ENCODE results near the gene NSUN4.

The NSUN4 gene

DNA sequence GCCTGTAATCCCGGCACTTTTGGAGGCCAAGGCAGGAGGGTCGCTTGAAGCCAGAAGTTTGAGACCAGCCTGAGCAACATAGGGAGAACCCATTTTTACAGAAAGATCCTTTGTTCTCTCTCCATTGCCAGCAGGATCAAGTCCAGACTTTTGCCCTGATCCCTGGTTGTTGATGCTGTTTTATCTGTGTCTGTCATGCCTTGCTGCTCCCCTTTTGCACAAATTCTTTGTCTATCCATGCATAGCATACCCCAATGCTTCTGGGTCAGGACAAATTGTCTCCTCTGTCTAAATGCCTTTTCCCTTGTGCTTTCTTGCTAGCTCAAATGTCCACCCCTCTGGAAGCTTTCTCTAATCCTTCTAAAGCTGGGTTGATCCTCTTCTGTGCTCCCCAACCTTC lies 28.2 kb downstream of the NSUN4 start:
- DNase-seq: no peak

DNA sequence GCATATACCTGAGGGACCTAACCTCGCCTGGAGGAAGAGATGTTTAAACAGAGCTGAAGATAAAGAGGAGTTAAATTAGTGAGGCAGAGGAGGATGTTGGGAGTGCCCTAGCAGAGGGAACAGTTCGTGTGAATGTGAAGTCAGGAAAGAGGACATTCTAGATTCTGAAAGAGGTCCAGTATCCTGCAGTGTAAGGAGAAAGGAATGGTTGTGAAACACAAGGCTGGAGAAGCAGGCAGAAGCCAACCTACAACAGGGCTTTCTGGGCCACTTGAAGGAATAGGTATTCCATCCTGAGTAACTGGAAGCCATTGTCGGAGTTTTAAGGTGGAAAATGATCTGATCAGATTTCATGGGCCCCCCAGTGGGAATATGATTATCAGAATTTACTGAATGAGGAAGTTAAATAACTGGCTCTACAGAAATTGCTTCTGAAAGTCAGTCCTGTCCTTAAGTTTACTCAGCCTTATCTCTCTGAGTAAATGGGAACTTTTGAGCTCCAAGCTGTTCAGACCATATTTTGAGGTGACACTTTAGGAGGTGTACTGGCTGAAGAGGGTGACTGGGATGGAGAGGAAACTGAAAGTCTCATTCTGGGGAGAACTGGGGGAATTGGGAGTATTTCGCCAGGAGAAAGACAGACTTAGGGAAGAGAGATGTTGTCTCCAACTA lies 29.1 kb downstream of the NSUN4 start:
- no peak for DNase-seq

DNA sequence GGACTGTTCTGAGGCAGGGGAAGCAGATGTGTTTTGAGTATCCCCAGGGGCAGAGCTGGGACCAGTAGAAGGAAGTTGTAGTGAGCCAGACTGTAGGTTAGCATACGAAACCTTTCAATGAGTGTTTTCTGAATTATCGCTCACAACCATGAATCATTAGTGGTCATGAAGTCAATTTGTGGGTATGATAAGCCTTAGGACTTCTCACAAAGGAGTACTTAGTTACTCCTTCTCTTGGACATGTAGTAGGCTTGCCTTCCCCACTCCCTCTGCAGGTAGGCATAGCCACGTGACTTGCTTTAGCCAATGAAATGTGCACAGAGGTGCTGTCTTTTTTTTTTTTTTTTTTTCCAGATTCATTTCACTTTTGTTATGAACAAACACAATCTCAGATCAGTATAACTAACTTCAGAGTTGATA lies 29.6 kb downstream of the NSUN4 start:
- DNase-seq: no peak

DNA sequence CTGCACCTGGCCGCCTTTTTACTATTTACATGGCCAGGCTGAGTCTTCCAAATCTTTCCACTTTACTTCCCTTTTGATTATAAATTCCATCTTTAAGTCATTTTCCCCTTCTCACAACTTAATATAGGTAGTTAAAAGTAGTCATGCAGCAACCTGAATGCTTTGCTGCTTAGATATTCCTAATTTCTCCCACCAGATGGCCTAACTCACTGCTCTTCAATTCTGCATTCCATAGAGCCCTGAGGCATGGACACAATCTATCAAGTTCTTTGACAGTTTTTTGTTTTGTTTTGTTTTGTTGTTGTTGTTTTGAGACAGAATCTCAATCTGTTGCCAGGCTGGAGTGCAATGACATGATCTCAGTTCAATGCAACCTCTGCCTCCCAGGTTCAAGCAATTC lies 31.8 kb downstream of the NSUN4 start:
- no peak for DNase-seq

DNA sequence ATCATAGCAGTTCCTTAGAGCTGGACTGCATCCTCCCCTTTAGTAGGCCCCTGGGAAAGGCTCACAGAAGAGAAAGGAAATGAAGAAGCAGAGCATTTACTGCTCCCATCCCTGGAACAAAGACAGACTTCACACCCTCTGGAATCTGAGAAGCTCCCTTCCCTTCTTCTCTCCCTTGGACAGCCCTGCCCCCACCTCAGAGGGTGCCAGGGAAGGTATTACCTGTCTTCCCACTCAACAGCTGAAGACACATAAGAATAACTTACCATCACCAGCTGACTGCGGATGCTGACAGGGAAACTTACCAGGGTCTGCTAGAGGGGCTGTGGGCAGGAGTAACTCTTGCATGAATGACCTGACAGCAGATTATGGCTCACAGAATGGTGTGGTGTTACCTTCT lies 39.4 kb downstream of the NSUN4 start:
- no peak for DNase-seq

DNA sequence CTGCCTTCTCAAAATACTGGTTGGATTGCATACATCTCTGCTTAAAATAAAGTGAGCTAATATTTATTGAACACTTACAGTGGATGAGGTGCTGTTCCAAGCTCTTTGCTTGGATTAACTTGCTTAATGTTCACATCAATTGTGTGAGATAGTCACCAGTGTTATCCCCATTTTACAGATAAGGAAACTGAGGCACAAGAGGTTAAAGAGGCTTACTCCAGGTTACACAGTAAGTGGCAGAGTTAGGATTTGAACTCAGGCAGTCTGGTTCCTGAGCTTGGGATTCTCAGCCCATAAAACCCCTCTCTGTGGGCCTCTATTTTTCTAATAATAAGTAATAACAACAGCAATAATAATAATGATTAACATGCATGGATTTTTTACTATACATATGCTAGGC lies 39.9 kb downstream of the NSUN4 start:
- DNase-seq: no peak

DNA sequence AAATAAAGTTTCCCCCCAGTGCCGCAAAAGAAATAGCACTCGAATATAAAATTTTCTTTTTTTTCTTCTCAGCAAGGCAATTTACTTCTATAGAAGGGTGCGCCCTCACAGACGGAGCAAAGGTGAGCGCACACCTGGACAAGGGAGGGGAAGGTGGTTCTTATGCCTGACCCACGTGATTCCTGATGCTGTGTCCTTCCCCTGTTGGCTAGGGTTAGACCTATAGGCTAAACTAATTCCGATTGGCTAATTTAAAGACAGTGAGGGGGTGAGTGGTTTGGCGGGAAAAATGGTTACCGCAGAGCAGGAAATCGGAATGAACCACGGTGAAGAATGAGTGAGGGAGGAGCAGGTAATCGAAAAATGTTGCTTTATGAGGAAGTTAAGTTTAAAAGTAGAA lies 52.9 kb downstream of the NSUN4 start:
- no peak for DNase-seq

DNA sequence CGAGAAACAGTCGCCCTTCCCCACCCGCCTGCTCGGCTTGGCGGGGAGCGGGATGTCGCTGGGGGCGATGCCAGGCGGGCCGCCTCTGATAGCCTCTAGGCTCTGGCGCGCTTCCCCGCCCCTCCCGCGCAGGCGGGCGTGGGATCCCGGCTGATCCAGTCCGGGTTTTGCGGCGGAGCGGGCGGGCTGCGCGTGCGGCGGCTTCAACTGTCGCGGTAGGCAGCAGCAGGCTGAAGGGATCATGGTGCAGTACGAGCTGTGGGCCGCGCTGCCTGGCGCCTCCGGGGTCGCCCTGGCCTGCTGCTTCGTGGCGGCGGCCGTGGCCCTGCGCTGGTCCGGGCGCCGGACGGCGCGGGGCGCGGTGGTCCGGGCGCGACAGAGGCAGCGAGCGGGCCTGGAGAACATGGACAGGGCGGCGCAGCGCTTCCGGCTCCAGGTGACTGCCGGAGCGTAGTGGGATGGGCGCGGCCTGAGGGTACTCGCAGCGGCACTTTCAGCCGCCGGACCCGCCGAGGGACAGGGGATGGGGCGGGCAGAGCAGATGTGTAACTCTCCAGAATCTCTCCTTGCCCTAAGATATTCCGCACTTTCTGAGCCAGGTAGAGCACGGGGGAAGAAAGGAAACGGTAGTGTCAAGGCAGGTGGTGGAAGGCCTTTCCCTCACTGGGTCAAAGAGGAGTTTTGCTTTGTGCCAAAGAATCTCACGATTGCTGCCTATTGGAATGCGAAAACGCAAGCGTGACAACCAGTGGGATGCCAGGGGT lies 53.7 kb downstream of the NSUN4 start, which contains the start of gene FAAH:
Gene FAAH, plus strand, starts transcription at position 210 of the 764 bp plus-strand sequence. Its CDS starts 32 bp downstream, at position 242.
- no peak for DNase-seq

DNA sequence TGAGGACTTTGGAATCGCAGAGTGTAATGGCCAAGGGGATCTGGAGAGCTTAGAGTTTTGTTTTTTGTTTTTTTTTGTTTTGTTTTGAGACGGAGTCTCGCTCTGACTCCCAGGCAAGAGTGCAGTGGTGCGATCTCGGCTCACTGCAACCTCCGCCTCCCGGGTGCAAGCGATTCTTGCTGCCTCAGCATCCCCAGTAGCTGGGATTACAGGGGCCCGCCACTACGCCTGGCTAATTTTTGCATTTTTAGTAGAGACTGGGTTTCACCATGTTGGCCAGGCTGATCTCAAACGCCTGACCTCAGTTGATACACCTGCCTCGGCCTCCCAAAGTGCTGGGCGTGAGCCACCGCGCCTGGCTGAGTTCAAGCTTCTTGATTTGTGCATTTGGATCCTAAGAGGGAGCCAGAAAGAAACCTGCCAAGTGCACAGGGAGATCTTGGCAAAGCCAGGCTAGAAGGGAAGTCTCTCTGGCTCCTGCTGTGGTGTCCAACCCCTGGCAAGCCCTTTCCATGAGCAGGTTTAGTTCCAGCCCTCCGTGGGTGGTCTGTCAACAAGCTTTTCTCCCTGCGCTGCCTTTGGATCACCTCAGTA lies 54.4 kb downstream of the NSUN4 start:
- no peak for DNase-seq

DNA sequence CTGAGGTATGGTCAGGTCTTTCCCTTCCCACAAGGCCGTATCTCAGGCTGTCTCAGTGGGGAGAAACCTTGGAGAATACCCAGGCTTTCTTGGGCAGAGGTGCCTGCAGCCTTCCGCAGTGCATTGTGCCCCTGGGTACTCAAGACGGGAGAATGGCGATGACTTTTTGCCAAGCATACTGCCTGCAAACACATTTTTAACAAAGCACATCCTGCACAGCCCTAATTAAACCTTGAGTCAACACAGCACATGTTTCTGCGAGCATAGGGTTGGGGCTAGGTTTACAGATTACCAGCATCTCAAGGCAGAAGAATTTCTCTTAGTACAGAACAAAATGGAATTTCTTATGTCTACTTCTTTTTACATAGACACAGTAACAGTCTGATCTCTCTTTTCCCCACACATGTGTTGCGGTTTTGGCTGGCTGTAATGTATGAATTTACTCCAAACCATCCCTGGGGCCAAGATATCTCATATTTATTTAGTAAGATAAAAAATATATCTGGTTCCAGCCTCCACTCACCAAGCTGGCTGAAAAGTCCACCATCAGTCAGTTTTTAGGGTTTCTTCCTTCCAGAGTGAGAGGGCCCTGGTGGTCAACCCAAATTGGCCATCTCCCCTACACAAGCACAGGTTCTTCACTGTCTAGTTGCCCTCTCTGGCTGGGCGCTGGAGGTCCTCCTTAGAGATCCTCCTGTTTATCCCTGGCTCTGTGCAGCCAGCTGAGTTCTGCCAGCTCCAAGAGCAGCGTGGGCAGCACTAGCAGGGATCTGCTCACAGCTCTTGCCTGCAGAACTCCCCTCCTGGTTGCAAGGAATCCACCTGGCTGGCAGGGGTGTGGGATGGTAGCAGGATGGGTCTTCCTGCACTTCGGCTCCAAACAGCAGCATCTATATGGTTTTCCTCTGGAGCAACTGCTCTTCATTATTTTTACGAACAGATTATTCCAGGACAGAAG lies 56.1 kb downstream of the NSUN4 start:
- DNase-seq: no peak

DNA sequence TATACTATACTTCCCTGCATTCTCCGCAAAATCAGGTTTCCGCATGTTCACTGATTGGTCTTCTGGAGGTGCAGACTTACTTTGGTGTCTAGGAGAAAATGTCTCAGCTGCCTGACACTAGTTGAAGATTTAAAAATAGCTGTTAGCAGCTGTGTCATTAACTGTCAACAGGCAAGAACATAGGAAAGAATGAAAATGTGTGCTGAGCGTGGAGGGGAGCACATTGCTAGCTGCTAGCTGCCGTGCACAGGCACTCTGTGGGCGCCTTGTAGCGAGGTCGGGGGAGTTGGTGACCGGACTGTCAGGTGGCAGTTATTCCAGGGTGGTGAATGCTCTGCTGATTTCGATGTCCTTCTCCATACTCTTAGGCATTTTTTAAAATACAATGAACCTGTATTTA lies 58.7 kb downstream of the NSUN4 start:
- DNase-seq: no peak

DNA sequence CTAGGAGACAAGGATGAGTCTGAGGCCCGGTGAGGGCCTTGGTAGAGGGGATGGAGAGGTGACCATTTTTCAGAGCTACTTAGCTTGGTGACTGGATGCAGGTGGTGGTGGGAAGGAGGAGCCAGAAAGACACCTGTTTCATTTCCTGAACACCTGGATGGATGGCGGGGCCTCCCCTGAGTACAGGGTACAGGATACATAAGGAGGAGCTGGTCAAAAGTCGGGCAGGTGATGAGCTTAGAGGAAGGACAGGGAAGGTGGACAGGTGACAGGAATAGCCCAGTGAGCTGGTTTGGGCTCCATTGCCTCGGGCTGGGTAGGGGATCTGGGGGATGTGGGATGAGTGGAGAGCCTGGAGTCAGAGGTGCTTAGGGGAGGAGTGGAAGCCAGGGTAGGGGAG lies 59.8 kb downstream of the NSUN4 start:
- no peak for DNase-seq

DNA sequence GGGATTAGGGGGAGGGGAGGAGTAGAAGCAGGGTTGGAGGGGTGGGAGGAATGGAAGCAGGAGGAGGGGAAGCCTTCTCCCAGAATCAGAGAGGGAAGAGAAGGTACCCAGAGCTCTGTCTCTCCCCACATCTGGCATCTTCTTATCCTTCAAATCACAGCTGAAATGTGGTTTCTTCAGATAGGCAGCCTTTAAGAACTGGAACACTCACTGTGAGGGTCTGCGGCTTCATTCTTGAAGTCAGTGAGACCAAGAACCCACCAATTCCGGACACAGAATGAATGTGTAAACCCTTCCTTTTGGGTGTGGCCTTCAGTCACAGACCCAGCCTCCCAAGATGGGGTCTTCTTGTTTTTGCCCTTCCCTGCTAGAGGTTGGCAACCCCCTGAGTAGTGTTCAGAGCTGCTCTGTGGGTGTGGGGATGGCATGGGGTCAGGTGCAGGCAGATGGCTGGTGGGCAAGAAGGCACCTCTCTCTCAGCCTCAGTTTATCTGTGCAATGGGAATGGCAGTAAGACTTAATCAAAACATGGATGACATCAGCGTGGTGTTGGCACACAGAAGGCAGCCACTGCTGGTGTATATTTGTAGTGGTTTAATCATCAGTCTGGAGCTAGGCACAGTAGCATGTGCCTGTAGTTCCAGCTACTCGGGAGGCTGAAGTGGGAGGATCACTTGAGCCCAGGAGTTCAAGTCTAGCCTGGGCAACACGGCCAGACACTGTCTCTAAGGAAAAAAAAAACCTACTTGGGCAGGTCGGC lies 60.7 kb downstream of the NSUN4 start:
- DNase-seq: no peak

DNA sequence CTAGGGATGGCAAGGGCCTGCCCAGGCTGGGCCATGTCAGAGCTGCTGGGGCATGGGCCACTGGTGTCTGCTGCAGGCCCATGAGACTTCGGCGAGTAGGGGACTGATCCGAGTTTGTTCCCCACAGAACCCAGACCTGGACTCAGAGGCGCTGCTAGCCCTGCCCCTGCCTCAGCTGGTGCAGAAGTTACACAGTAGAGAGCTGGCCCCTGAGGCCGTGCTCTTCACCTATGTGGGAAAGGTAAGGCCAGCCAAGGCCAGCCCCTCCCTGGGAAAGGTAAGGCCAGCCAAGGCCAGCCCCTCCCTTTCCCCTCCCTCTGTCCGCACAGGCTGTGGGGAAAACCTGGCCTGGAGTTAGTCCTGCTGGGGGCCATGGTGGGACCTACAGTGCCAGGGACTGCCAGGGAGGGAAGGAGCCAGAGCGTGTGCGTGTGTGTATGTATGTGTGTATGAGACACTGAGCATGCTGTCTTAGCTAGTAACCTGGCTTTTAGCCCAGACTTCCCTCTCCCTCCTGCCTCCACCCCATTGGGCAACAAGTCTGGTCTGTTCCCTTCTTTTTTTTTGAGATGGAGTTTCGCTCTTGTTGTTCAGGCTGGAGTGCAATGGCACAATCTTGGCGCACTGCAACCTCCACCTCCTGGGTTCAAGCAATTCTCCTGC lies 61.5 kb downstream of the NSUN4 start:
- DNase-seq: peak; percentile 15

DNA sequence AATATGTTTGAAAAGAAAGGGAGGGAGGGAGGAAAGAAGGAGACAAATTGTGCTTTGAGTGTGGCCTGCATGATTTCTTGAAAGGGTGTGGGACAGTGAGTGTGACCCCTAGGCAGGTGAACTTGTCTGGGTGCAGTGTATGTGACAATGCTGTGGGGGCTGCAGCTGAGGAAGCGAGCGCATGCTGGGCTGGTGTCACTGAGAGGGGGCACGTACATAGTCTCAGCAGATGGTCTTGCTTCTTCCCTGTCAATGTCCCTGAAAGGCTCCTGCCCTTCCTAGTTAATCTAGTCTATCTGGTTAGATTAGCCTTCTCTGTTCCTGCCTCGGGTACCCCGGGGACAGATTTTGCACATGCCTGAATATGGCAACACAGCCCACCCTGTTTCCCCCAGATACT lies 63.3 kb downstream of the NSUN4 start:
- DNase-seq: no peak

DNA sequence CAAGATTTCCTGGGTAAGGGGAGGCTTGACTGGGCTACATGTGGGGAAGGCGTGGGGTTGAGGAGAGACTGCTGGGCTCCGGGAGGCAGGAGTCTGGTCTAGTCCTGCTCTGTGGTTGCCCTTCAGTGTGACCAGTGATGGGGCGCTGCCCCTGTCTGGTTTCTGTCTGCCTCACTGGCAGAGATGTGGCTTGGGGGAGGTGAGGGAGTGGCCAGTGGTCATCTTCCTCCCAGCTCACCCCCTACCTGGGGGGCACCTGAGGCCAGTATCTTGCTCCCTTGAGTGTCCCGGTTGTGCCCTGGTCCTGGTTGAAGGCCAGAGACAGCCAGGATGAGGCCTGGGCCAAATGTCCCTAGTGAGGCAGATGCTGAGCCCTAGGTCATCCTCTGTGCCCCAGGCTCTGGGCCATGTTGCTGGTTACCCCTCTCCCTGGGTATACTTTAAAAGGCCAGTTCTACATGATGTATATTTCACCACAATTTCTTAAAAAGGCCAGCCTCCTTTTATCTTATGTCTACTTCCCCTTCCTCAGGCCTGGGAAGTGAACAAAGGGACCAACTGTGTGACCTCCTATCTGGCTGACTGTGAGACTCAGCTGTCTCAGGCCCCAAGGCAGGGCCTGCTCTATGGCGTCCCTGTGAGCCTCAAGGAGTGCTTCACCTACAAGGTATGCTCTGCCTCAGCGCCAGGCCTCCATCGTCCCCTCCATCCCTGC lies 64.0 kb downstream of the NSUN4 start:
- DNase-seq: no peak

DNA sequence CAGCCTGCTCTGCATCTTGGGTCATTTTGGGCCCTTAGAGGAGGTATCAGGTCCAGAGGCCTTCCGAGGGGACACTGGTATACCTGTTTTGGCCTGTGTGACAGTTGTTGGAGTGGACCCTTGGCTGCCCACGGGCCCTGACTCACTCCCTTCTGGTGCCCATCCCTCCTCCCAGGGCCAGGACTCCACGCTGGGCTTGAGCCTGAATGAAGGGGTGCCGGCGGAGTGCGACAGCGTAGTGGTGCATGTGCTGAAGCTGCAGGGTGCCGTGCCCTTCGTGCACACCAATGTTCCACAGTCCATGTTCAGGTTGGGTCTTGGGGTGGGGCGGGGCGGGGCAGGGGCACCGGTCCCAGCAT lies 64.6 kb downstream of the NSUN4 start:
- DNase-seq: no peak

DNA sequence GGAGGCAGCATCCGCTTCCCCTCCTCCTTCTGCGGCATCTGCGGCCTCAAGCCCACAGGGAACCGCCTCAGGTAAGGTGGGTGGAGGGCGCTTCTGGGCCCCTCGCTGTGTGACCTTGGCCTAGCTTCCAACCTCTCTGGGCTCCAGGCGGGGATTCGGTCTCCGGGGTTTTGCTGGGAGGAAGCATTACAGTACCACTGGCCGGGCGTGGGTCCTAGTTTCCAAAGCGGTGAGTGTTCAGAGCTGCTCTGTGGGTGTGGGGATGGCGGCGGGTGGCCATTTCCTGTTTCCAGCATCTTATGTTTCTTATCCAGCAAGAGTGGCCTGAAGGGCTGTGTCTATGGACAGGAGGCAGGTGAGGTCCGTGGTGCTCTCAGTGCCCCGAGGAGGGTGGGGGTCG lies 65.1 kb downstream of the NSUN4 start:
- no peak for DNase-seq

DNA sequence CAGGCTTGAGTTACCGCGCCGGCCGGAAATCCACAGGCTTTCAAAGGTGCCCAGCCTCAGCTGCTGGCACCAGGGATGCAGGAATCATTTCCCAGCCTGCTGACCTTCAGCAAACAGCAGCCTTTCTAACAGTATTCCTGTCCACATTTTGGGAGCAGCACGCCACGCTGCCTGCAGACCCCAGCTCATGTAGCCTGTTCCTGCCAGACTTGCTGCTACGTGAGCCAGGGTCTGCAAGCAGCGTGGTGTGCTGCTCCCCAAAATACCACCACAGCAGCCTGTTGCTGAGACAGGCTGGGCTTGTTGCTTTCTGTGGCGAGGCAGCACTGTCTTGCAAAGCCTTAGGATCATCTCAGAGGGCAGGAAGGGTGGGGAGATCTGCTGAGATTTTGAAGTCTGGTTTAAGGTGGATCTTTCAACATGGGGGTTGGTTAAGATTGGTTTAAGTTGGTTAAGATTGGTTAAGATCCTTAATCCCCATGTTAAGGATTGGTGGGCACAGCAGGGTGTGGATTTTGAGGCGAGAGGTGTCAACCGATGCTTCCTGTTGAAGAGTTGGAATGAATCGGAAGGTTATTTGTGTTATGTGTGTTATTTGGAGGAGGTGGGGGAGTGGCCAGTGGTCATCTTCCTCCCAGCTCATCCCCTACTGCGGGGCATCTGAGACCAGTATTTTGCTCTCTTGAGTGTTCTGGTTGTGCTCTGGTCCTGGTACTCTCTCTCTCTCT lies 66.4 kb downstream of the NSUN4 start:
- no peak for DNase-seq

DNA sequence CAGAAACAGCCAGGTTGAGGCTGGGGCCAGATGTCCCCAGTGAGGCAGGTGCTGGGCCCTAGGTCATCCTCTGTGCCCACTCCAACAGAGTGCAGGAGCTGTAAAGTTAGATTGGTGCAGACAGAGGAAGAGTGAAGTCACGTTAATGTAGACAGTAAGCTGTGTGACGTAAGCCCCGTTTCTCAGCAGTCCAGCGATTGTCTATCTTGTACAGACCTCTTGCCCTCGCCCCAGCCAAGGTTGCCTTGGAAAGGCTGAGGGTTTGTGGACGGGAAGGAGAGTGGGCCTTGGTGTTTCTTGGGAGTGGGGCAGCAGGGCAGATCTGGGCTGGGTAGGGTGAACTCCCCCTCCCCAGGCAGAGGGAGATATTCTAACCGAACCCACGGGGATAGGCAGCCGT lies 67.0 kb downstream of the NSUN4 start:
- DNase-seq: no peak
